A673 (cell line): Measurements from ENCODE around the gene ODAD2.

Source experiments
- EZH2 ChIP-seq: fragments of 200-600 bp; sonication (generic); IDR thresholded peaks from 2 replicates; pipeline ENCODE4 v1.6.1; 2017; ENCODE audit warnings: borderline replicate concordance, low read depth, mild to moderate bottlenecking, mixed read lengths, antibody characterized with exemption, low read length; ENCODE audit not compliant: poor library complexity, severe bottlenecking
- TF ChIP-seq, protein P1 (sequence below): fragments of 300-800, 200-600 bp; sonication (generic); conservative IDR thresholded peaks from 2 replicates; pipeline ENCODE4 v1.5.1; 2017; ENCODE audit warnings: low read depth, mild to moderate bottlenecking, antibody characterized with exemption, low read length, moderate library complexity, mixed read lengths

DNA sequence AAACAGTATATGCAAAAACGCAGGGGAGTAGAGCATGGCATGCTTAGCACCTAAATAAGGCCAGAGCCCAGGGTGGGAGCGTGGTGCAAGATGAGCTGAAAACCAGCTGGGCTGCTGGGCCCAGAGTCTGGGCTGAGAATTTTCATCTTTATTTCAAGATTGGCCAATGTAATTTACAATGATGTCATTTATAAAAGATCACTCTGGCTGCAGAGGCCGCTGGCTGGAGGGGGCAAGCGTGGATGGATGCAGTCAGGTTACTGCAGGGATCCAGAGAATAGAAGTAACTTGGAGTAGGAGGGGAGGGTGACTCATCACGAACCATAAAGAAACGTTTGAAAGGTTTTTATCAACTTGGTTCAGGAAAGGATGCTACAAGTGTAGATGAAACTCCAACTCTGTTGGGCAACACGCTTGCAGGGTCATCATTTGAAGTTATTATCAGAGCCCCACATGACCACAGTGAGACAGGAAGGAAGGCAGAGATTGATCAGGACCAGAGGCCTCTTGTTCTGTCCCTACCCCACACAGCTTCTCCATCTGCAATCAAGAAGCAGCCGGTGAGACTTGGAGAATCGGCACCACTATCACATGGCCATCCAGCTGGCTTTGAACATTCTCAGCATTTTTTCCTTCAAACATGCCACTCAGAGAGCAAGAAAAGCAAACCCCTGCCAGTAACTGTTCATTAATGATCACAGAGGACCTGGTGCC is 49.2 kb downstream of the ODAD2 start:
- TF ChIP-seq, protein P1, sequence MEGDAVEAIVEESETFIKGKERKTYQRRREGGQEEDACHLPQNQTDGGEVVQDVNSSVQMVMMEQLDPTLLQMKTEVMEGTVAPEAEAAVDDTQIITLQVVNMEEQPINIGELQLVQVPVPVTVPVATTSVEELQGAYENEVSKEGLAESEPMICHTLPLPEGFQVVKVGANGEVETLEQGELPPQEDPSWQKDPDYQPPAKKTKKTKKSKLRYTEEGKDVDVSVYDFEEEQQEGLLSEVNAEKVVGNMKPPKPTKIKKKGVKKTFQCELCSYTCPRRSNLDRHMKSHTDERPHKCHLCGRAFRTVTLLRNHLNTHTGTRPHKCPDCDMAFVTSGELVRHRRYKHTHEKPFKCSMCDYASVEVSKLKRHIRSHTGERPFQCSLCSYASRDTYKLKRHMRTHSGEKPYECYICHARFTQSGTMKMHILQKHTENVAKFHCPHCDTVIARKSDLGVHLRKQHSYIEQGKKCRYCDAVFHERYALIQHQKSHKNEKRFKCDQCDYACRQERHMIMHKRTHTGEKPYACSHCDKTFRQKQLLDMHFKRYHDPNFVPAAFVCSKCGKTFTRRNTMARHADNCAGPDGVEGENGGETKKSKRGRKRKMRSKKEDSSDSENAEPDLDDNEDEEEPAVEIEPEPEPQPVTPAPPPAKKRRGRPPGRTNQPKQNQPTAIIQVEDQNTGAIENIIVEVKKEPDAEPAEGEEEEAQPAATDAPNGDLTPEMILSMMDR, result no peak
- TF ChIP-seq EZH2, result no peak
